NCI-H1092 (cell line): ENCODE results near the gene IL15RA.
"Not testable (repeated sequence)": the region's sequence is repeated elsewhere in the genome, so short reads cannot be mapped to it uniquely, and the experiment has no call there.

Experiments
- DNase-seq: peaks from one replicate; lab custom pipeline; 2025; lab: John Stamatoyannopoulos, UW

Gene IL15RA

DNA sequence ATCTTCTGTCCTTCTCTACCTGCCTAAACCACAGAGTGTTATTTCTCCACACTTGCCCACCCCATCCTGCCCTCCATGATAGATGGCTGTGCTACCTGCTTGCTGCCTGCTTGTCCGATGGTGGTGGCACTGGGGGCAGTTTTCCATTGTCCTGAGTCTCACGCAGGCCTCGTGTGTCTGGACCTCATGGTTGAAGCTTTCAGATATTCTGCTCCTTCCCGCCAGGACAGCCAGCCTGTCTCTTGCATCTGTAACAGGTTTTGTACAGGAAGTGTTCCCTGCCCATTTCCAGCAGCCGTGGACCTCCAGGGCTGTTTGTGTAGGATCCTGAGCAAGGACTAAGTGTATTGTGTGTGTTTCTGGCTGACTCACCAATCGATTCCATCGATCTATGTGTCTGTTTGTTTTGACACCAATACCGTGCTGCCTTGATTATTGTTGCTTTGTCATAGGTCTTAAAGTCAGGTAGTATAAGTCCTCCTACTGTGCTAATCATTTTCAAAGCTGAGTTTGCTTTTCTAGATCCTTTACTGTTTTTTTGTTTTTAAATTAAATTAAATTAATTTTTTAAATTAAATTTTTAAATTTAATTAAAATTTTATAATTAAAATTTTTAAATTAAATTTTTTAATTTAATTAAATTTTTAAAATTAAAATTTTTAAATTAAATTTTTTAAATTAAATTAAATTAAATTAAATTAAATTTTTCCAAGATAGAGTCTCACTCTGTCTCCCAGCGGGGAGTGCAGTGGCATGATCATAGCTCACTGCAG, 8.5 kb downstream of the IL15RA start:
- no peak for DNase-seq

GRCh38 chr10:5968037-5968680, 9.2 kb downstream of the IL15RA start:
- DNase-seq = no peak

DNA sequence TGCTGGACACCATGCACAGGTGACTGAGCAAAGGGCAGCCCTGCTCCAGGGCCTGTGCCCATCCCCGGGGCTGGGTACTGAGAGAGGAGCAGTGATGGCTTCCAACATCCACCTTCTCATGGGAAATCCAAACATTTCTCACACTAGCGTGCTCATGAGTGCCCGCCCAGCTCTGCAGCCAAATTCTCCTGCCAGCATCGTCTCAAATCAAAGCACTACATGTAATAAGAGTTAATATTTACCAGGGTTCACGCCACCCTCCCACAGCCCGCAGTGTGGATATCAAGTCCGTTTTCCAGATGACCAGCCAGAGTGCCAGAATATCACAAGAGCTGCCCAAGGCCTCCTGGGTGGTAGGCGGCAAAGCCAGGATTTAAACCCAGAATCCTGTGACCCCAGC, 12.1 kb downstream of the IL15RA start:
- no peak for DNase-seq

DNA sequence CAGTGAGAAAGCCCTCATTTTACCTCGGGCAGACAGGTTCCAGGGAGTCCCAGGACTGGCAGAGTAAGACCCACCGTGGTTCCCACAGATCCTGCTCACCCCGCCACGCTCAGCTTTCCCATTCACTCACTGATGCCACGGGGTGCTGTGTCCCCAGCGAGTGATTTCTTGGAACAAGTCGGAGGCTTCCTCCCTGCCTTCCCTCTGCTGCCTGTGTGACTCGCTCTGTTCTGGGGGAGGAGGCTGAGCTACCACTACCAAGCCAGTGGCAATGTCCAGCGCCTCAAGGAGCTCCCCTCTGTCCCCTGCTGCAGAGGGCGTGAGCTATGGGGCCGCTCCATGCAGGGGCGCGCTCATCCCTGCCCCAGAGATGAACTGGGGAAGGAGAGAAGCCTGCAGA, 12.6 kb downstream of the IL15RA start:
- DNase-seq = no peak

DNA sequence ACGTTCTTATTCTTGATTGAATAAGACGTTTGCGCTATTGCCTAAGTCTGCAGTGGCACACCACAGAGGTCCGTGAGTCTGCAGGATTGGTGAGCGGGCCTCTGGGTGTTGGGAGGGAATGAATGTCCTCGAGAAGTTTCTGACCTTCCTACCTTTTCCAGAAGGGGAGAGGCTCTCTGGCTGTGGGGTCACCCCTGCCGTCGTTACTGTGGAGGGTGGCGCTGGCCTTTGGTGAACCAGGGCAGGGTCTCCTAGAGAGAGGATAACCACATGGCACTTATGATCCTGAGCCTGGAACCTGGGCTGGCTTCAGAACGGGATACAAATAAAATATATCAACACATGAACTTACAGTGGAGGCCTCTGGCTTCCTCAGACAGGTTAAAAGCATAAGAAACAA, 13.8 kb downstream of the IL15RA start:
- no peak for DNase-seq

DNA sequence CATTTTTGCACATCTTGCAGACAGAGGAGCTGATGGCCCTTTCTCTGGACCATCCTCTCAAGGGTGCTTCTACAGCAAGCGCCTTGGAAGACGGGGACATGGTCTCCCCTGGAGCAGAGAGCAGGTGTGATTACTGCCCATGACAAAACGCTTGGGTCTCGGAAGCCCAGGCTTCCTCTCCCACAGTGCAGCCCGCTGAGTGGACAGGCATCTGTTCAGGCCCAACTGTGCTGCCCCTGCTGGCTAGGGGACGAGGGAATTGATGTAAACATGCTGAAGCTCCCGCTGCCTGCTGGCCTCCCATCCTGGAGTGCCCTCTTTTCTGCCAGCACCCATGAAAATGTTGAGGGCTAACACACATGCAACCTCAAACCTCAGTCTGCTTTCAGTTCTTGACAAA, 14.3 kb downstream of the IL15RA start:
- no peak for DNase-seq

- not testable (repeated sequence) for DNase-seq
Measured at GRCh38 chr10:5962358-5962940, 14.9 kb downstream of the IL15RA start.

- no peak for DNase-seq
Measured at GRCh38 chr10:5961405-5962100, 15.8 kb downstream of the IL15RA start.

- not testable (repeated sequence) for DNase-seq
Measured at GRCh38 chr10:5960973-5961275, 16.4 kb downstream of the IL15RA start.

GRCh38 chr10:5960070-5960972, 17.0 kb downstream of the IL15RA start:
- no peak for DNase-seq

DNA sequence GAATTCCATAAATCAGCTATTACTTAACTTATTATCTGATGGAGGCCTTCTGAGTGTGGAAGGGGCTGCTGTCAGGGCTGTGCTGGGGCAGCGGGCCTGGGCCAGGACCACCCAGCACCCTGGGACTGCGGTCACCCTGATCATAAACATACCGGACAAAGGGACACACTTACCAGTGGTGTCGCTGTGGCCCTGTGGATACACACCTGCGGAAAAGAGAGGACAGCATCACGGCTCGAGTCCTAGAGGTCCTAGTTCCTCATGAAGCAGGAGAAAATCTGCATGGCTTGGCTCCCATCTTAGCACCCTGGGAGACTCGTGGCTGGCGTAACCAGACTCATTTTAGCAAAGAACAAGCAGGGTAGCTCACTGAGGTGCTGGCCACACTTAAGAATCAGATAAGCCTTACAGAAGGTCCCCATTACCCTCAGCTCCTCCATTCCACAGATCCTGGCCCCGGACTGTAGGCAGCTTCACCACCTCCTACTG, 17.7 kb downstream of the IL15RA start:
- DNase-seq = no peak

DNA sequence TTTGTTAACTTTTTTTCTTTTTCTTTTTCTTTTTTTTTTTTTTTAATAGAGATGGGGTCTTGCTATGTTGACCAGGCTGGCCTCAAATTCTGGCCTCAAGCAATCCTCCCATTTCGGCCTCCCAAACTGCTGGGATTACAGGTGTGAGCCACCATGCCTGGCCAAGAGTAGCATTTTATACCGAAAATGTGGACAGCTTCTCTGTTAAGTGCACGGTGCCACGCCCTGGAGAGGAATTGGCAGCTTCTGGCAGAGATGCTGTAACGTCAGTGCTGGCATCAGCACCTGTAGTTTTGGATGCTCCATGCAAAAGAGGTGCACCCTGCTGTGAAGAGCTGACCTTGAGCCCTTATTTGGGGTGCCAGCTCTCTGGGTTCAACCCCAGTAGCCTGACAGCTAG, 18.2 kb downstream of the IL15RA start:
- DNase-seq = no peak

GRCh38 chr10:5958675-5959074, 18.7 kb downstream of the IL15RA start:
- no peak for DNase-seq

DNA sequence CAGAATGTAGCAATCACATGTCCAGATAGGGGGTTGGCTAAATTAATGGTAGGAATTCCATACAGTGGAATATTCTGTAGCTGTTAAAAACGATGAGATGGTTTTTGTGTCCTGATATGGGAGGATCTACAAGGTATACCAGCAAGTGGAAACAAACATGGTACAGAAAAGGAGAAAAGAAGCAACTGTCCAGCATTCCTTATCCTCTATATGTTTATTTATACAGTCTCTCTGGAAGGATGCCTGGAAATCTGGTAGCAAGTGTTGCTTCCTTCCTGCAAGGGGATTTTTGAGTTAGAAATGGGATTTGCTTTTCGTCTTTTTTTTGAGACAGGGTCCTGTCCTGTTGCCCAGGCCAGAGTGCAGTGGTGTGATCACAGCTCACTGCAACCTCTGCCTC, 19.3 kb downstream of the IL15RA start:
- no peak for DNase-seq

GRCh38 chr10:5956146-5956936, 21.0 kb downstream of the IL15RA start:
- no peak for DNase-seq

DNA sequence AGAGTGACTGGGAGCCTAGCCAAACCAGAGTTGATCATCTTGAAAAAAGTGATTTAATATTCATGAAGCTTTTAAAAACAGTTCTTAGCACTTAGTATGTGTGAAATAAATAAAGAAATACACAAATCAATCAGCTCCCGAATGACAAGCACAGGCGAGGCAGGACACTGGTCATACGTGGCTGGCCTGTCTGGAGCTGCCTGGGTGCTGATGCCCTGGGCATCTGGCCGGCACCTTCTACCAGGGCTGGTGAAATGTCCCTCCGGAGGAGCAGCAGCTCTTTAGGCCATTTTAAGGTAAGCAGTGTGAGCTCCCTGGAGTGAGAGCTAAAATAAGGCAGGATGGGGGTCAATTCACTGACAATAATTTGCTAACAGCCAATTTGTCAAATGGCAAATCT, 23.7 kb downstream of the IL15RA start:
- DNase-seq = no peak

DNA sequence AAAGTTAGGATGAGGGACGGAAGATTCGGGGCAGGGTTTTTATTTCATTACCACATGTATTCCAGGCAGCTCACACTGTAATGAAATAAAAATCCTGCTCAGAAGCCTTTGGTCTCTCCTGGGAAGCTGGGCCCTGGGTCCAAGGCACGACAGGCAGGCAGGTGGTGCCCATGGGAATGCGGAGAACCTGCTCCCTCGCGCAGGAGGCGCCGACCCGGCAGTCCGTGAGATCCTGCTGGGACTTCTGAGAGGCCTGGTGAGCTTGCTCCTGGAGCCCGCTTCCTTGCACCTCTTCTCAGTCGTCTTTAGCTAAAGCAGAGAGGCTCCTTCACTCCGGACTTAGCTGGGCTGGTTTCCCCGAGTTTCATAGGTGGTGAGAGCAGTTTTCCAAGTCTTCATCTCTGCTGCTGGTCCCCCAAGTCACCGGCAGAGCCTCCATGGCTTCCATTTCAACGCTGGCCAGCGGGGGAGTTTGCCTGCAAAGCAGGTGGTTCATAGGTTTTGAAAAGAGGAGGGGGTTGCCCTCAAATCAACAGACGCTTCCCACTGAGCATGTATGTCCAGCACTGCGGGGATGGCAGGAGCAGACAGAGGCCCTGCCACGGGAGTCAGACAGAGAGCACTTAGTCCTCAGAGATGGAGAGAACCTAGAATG, 24.5 kb downstream of the IL15RA start:
- no peak for DNase-seq

DNA sequence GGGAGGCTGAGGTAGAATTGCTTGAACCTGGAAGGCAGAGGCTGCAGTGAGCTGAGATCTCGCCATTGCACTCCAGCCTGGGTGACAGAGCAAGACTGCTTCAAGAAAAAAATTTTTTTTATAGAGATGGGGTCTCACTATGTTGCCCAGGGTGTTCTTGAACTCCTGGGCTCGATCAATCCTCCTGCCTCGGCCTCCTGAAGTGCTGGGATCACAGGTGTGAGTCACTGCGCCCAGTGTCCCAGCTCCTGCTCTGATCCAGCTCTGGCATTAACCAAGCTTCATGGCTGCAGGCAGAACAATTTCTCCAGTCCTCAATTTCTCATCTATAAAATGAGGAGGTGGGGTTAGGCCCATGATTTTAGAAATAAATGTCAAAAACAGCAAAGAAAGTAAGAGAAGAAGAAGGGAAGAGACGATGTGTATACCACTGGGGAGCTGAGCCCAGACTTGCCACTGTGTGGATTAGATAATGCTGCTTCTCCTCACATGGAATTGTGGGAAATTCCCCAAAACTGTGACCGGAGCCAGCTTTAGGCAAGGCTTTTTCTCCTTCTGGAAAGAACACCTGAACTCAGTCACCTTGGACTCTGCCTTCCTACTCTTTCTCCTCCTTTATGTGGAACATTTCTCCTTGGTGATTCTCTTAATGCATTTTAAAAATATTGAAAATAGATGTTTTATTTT, 25.5 kb downstream of the IL15RA start:
- DNase-seq = no peak

DNA sequence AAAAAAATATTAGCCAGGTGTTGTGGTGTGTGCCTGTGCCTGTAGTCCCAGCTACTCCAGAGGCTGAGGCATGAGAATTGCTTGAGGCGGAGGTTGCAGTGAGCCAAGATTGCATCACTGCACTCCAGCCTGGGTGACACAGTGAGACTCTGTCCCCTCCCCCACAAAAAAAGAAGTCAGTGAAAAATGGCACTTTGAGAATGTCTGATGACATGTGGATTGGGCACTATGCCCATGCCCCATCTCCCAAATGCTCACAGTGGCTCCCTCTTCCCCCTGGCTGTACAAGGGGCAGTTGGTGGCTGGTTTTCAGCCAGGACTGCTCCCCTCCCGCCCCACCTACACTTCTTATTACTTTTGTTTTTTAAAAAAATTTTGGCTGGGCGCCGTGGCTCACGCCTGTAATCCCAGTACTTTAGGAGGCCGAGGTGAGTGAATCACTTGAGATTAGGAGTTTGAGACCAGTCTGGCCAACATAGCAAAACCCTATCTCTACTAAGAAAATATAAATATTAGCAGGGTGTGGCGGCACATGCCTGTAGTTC, 26.1 kb downstream of the IL15RA start:
- DNase-seq = no peak
